ENCODE data around the gene SYT7.

Gene SYT7

DNA sequence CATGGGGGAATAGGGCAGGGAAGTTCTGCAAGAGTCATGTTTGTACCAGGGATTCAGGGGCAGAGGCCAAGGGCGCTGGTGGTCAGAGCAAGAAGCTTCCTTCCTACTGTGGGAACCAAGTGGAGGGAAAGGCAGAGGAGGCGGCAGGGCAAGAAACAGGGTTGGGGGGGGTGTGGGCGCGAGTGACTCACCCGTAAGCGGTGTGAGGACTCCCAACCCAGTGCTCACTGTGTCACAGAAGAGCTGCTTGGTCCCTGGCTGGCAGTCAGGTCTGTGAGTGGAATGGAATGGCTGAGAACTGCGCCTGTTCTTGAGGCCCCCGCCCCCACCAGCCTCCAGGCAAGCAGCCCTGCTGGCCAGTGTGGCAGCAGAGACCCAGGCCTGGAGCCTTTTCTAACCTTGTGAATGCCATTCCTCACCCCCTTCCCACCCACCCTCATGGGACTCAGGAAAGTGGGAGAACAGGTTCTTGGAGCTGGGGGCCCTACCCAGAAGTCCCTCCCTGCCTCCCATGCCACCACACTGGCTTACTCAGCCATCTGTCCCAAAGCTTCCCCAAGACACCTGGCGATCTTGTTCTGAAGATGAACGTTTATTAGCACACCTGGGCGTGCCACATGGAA is 67.6 kb downstream of the SYT7 start:
- H3K4me1 ChIP-seq (ENCODE audit: control insufficient read depth, insufficient read depth, low read length), result no peaks in the 10 kb centered on the region
- H3K9me3 ChIP-seq (ENCODE audit: control insufficient read depth, insufficient read depth, low read depth, low read length), result no peaks in the 10 kb centered on the region
- no peak overlapping the region for H3K27ac ChIP-seq (ENCODE audit: extremely low read depth, low read depth, low read length)
- no peak overlapping the region for H3K4me3 ChIP-seq (ENCODE audit: low read depth, low read length)
- no peaks in the 10 kb centered on the region for H3K36me3 ChIP-seq (ENCODE audit: control insufficient read depth in 2 of 2, insufficient read depth in 1 of 2, low read length in 2 of 2)
- POLR2A ChIA-PET, result no interaction called here
- TF ChIP-seq ZNF266 (tag by site-specific recombination; IDR thresholded peaks at IDR 0.05; ENCODE audit: low read depth) (no peak), AEBP2 (tag by site-specific recombination; IDR thresholded peaks at IDR 0.05; ENCODE audit: borderline replicate concordance) (no peak), ZNF121 (tag by site-specific recombination; IDR thresholded peaks at IDR 0.05) (no peak), EGR2 (tag by site-specific recombination; IDR thresholded peaks at IDR 0.05; ENCODE audit: low read depth) (0 out of 2 replicates have a peak, but pooled peaks have one; percentile 8)
- TF ChIP-seq, protein P1, sequence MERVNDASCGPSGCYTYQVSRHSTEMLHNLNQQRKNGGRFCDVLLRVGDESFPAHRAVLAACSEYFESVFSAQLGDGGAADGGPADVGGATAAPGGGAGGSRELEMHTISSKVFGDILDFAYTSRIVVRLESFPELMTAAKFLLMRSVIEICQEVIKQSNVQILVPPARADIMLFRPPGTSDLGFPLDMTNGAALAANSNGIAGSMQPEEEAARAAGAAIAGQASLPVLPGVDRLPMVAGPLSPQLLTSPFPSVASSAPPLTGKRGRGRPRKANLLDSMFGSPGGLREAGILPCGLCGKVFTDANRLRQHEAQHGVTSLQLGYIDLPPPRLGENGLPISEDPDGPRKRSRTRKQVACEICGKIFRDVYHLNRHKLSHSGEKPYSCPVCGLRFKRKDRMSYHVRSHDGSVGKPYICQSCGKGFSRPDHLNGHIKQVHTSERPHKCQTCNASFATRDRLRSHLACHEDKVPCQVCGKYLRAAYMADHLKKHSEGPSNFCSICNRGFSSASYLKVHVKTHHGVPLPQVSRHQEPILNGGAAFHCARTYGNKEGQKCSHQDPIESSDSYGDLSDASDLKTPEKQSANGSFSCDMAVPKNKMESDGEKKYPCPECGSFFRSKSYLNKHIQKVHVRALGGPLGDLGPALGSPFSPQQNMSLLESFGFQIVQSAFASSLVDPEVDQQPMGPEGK (tag by site-specific recombination; IDR thresholded peaks at IDR 0.05), result no peak
- CTCF ChIA-PET, result interaction anchor here (1.1 to 17.2 kb wide), 4 partner anchors 11 to 66 kb away, joined by 4 to 325 read pairs (median 62); a partner anchor contains a TSS

DNA sequence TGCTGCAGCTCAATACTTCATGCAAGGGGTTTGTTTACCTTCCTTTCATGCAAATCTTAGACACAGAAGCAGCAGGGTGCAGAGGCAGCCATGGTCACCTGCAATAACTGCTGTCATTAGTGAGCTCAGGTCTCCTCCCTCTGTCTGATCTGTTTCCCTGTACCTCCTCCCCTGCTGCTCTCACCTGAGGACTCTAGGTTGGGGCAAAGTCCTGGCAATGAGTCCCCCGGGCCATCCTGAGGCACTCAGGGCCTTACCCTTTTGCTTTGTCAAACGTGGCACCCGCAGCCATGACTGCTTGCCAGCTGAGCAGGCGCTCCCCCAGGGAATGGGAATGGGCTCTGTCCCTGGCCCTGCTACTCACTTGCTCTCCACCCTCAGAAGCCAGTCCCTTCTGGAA is 68.4 kb downstream of the SYT7 start:
- no peaks in the 10 kb centered on the region for H3K36me3 ChIP-seq (ENCODE audit: control insufficient read depth in 2 of 2, insufficient read depth in 1 of 2, low read length in 2 of 2)
- no peaks in the 10 kb centered on the region for H3K9me3 ChIP-seq (ENCODE audit: control insufficient read depth, insufficient read depth, low read depth, low read length)
- POLR2A ChIA-PET, result no interaction called here
- TF ChIP-seq ZNF138 (tag by site-specific recombination; IDR thresholded peaks at IDR 0.05; ENCODE audit: borderline replicate concordance) (no peak), ZIC2 (tag by site-specific recombination; IDR thresholded peaks at IDR 0.05) (0 out of 2 replicates have a peak, but pooled peaks have one; percentile 14)
- no peak overlapping the region for H3K4me3 ChIP-seq (ENCODE audit: low read depth, low read length)
- CTCF ChIA-PET, result interaction anchor here (1.1 to 17.2 kb wide), 4 partner anchors 11 to 66 kb away, joined by 4 to 325 read pairs (median 7); a partner anchor contains a TSS
- H3K27ac ChIP-seq (ENCODE audit: extremely low read depth, low read depth, low read length), result no peak overlapping the region
- H3K4me1 ChIP-seq (ENCODE audit: control insufficient read depth, insufficient read depth, low read length), result no peaks in the 10 kb centered on the region

DNA sequence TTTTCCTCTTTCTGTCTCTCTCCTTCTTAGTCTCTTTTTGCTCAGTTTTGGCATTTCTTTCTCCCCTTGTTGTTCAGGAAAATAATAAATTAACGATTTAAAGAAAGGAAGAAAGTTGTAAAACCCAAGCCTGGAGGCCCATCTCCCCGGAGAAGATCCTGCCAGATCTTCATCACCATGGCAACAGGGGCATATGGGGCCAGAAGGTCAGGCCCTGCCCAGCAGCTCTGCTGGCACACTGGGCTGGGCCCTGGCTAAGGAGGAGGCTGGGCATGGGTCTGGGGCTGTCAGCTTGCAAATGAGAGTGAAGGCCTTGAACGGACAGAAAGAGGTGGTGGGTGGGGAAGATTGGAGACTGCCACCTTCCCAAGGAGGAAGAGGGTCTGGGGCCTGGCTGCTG is 69.5 kb downstream of the SYT7 start:
- TF ChIP-seq ZNF132 (tag by site-specific recombination; IDR thresholded peaks at IDR 0.05; ENCODE audit: borderline replicate concordance) (no peak), HOXC10 (CRISPR knock-in tag; IDR thresholded peaks at IDR 0.05) (no peak), ZNF488 (tag by site-specific recombination; IDR thresholded peaks at IDR 0.05) (no peak), ZBTB48 (tag by site-specific recombination; IDR thresholded peaks at IDR 0.05) (no peak), ZBTB1 (tag by site-specific recombination; IDR thresholded peaks at IDR 0.05) (no peak), IKZF3 (tag by site-specific recombination; IDR thresholded peaks at IDR 0.05) (no peak), ZIC2 (tag by site-specific recombination; IDR thresholded peaks at IDR 0.05) (no peak)
- TF ChIP-seq, protein P2, sequence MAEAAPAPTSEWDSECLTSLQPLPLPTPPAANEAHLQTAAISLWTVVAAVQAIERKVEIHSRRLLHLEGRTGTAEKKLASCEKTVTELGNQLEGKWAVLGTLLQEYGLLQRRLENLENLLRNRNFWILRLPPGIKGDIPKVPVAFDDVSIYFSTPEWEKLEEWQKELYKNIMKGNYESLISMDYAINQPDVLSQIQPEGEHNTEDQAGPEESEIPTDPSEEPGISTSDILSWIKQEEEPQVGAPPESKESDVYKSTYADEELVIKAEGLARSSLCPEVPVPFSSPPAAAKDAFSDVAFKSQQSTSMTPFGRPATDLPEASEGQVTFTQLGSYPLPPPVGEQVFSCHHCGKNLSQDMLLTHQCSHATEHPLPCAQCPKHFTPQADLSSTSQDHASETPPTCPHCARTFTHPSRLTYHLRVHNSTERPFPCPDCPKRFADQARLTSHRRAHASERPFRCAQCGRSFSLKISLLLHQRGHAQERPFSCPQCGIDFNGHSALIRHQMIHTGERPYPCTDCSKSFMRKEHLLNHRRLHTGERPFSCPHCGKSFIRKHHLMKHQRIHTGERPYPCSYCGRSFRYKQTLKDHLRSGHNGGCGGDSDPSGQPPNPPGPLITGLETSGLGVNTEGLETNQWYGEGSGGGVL (tag by site-specific recombination; IDR thresholded peaks at IDR 0.05), result no peak
- H3K9me3 ChIP-seq (ENCODE audit: control insufficient read depth, insufficient read depth, low read depth, low read length), result no peaks in the 10 kb centered on the region
- POLR2A ChIA-PET, result no interaction called here
- H3K27ac ChIP-seq (ENCODE audit: extremely low read depth, low read depth, low read length), result no peak overlapping the region
- H3K36me3 ChIP-seq (ENCODE audit: control insufficient read depth in 2 of 2, insufficient read depth in 1 of 2, low read length in 2 of 2), result no peaks in the 10 kb centered on the region
- no peak overlapping the region for H3K4me3 ChIP-seq (ENCODE audit: low read depth, low read length)
- CTCF ChIA-PET, result interaction anchor here (0.8 to 17.2 kb wide), 4 partner anchors 12 to 65 kb away, joined by 4 to 325 read pairs (median 7); a partner anchor contains a TSS
- H3K4me1 ChIP-seq (ENCODE audit: control insufficient read depth, insufficient read depth, low read length), result no peaks in the 10 kb centered on the region
